Measurements from ENCODE around the gene ROBO1. TPM values are rescaled to one million over a fixed set of nuclear protein-coding genes. Genes with fewer than 3 reads are reported as not detected.
"Not testable (repeated sequence)": the region's sequence is repeated elsewhere in the genome, so short reads cannot be mapped to it uniquely, and the experiment has no call there.

ROBO1 gene
- total and polyA plus RNA-seq, 2 donors (not counting 1 experiment from before 2014, with no cell fraction given) = 0.27 to 3.2 TPM

DNA sequence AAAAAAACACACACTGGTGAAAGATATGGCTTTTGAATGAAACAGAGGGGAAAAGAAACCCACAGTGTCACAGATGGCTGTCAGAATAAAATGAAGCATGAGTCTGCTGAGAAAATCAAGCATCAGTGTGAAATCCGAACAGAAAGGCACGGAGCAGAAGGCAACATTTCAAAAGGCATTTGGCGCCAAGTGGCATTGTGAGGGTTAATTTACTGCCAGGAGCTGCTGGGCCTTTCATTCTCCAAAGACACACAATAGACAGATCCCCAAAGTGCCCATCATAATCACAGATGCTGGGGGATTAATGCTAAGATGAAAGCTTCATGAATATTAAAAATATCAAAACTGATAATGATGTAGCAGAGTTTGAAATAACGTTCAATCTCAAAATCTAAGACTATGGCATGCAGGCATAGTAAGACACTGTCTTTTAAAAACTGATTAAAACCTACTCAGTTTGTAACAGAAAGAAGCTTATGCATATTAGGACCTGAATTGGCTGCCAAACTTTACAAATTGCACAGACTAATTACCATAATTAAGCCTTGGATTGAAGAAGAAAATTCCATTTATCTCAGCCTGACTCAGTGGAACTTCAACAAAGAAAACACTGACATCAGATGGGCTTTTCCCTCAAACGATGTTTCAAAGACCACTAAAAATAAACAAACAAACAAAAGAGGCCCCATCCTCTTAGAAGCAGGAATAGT lies 589.2 kb downstream of the ROBO1 start:
- H4K20me1 ChIP-seq (ENCODE audit: control insufficient read depth, insufficient read depth, low read length, poor library complexity, severe bottlenecking) = no peaks in the 10 kb centered on the region
- no peak overlapping the region for H3K27ac ChIP-seq (ENCODE audit: low read length in 2 of 2)
- no peak overlapping the region for H2AFZ ChIP-seq (ENCODE audit: insufficient read depth, low read depth, low read length, poor library complexity, severe bottlenecking)
- CTCF ChIA-PET = no interaction called here
- intact Hi-C loops (cut with micrococcal nuclease) = no loop called here
- peaks cover 0 to 7% (median 0%) of the 10 kb centered on the region in 3 donors for H3K9me3 ChIP-seq (ENCODE audit: control extremely low read depth in 1 of 3, control insufficient read depth in 2 of 3, insufficient read depth in 1 of 3, low read length in 2 of 3)
- H3K27me3 ChIP-seq (replicated peaks in 1 of 4; ENCODE audit: control extremely low read depth in 1 of 4, control insufficient read depth in 3 of 4, insufficient read depth in 4 of 4, low read length in 3 of 4) = no peaks in the 10 kb centered on the region
- DNase-seq (no peak), ATAC-seq (ENCODE audit: low read depth) (no peak)
- no peak for TF ChIP-seq EZH2 (IDR thresholded peaks at IDR 0.05; ENCODE audit: borderline replicate concordance, insufficient read depth, low read depth, low read length, poor library complexity, severe bottlenecking)
- TF ChIP-seq, protein P1, sequence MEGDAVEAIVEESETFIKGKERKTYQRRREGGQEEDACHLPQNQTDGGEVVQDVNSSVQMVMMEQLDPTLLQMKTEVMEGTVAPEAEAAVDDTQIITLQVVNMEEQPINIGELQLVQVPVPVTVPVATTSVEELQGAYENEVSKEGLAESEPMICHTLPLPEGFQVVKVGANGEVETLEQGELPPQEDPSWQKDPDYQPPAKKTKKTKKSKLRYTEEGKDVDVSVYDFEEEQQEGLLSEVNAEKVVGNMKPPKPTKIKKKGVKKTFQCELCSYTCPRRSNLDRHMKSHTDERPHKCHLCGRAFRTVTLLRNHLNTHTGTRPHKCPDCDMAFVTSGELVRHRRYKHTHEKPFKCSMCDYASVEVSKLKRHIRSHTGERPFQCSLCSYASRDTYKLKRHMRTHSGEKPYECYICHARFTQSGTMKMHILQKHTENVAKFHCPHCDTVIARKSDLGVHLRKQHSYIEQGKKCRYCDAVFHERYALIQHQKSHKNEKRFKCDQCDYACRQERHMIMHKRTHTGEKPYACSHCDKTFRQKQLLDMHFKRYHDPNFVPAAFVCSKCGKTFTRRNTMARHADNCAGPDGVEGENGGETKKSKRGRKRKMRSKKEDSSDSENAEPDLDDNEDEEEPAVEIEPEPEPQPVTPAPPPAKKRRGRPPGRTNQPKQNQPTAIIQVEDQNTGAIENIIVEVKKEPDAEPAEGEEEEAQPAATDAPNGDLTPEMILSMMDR (IDR thresholded peaks at IDR 0.05) = no peak
- no peak overlapping the region for H3K4me2 ChIP-seq (replicated peaks; ENCODE audit: low read depth, low read length, poor library complexity, severe bottlenecking)
- no CpG with 5 or more reads among the region's 5 CpGs for WGBS (ENCODE audit: insufficient coverage)
- Mint-ChIP-seq H3K9me3 (ENCODE audit: insufficient read depth) (peaks cover 2% of the 10 kb centered on the region), H3K27me3 (no peaks in the 10 kb centered on the region), H3K27ac (no peak overlapping the region), H3K4me1 (no peaks in the 10 kb centered on the region), H3K4me3 (no peak overlapping the region)
- H3K4me1 ChIP-seq (ENCODE audit: control insufficient read depth in 2 of 2, insufficient read depth in 2 of 2, low read length in 2 of 2) = no peaks in the 10 kb centered on the region
- no peaks in the 10 kb centered on the region for H3K36me3 ChIP-seq (replicated peaks in 1 of 2; ENCODE audit: control extremely low read depth in 1 of 2, control insufficient read depth in 1 of 2, extremely low read depth in 1 of 2, insufficient read depth in 2 of 2, low read length in 1 of 2)
- POLR2A ChIA-PET = no interaction called here
- no peaks in the 10 kb centered on the region for H3K79me2 ChIP-seq (ENCODE audit: control insufficient read depth, insufficient read depth, low read length)
- no peak overlapping the region for H3K9ac ChIP-seq (ENCODE audit: low read length)
- H3K4me3 ChIP-seq (ENCODE audit: control extremely low read depth in 1 of 5, extremely low read depth in 1 of 5, insufficient read depth in 1 of 5, low read depth in 2 of 5, low read length in 4 of 5) = no peak overlapping the region

DNA sequence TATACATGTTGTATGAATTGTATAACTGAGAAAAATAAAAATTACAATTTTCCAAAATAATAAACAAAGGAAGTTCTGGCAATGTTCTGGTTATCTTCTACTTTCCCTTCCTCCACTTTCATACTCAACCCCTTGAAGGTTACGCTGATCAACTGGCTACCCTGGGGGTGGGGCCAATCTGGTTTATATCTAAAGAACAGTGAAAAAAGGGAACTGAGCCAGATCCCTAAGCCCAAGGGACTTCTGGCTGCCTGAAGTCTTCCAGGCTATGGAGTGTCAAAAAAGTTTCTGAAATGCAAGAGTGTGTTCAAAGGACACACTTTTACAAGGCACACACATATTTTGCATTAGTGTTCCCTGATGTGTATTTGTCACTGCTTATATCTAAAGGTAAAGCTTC lies 591.9 kb downstream of the ROBO1 start:
- WGBS (ENCODE audit: insufficient coverage) = no CpG with 5 or more reads among the region's 1 CpG
- no peak overlapping the region for H3K27ac Mint-ChIP-seq
- ATAC-seq (ENCODE audit: low read depth) = no peak
- no peaks in the 10 kb centered on the region for H4K20me1 ChIP-seq (ENCODE audit: control insufficient read depth, insufficient read depth, low read length, poor library complexity, severe bottlenecking)
- H3K9me3 Mint-ChIP-seq (ENCODE audit: insufficient read depth) = no peaks in the 10 kb centered on the region
- no peaks in the 10 kb centered on the region for H3K4me1 Mint-ChIP-seq
- TF ChIP-seq, protein P1 (IDR thresholded peaks at IDR 0.05) = no peak
- no peak for TF ChIP-seq EZH2 (IDR thresholded peaks at IDR 0.05; ENCODE audit: borderline replicate concordance, insufficient read depth, low read depth, low read length, poor library complexity, severe bottlenecking)
- H2AFZ ChIP-seq (ENCODE audit: insufficient read depth, low read depth, low read length, poor library complexity, severe bottlenecking) = no peak overlapping the region
- H3K27me3 Mint-ChIP-seq = no peaks in the 10 kb centered on the region
- no peak overlapping the region for H3K4me3 ChIP-seq (ENCODE audit: control extremely low read depth in 1 of 5, extremely low read depth in 1 of 5, insufficient read depth in 1 of 5, low read depth in 2 of 5, low read length in 4 of 5)
- H3K4me1 ChIP-seq (ENCODE audit: control insufficient read depth in 2 of 2, insufficient read depth in 2 of 2, low read length in 2 of 2) = no peaks in the 10 kb centered on the region
- ChIA-PET POLR2A (no interaction called here), CTCF (no interaction called here)
- no peak for DNase-seq
- H3K9ac ChIP-seq (ENCODE audit: low read length) = no peak overlapping the region
- no peaks in the 10 kb centered on the region for H3K79me2 ChIP-seq (ENCODE audit: control insufficient read depth, insufficient read depth, low read length)
- no peak overlapping the region for H3K4me3 Mint-ChIP-seq
- H3K36me3 ChIP-seq (replicated peaks in 1 of 2; ENCODE audit: control extremely low read depth in 1 of 2, control insufficient read depth in 1 of 2, extremely low read depth in 1 of 2, insufficient read depth in 2 of 2, low read length in 1 of 2) = no peaks in the 10 kb centered on the region
- H3K9me3 ChIP-seq (ENCODE audit: control extremely low read depth in 1 of 3, control insufficient read depth in 2 of 3, insufficient read depth in 1 of 3, low read length in 2 of 3) = peaks cover 0 to 7% (median 0%) of the 10 kb centered on the region in 3 donors
- no peak overlapping the region for H3K27ac ChIP-seq (ENCODE audit: low read length in 2 of 2)
- no peak overlapping the region for H3K4me2 ChIP-seq (replicated peaks; ENCODE audit: low read depth, low read length, poor library complexity, severe bottlenecking)
- intact Hi-C loops (cut with micrococcal nuclease) = no loop called here
- H3K27me3 ChIP-seq (replicated peaks in 1 of 4; ENCODE audit: control extremely low read depth in 1 of 4, control insufficient read depth in 3 of 4, insufficient read depth in 4 of 4, low read length in 3 of 4) = no peaks in the 10 kb centered on the region

DNA sequence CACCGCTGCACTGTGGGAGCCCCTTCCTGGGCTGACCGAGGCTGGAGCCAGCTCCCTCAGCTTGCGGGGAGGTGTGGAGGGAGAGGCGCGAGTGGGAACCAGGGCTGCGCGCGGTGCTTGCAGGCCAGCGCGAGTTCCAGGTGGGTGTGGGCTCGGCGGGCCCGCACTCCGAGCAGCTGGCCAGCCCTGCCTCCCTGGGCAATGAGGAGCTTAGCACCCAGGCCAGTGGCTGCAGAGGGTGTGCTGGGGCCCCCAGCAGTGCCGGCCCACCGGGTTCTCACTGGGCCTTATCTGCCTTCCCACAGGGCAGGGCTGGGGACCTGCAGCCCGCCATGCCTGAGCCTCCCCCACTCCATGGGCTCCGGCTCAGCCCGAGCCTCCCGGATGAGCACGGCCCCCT lies 594.5 kb downstream of the ROBO1 start:
- CTCF ChIA-PET; H3K27me3 ChIP-seq (replicated peaks in 1 of 4; ENCODE audit: control extremely low read depth in 1 of 4, control insufficient read depth in 3 of 4, insufficient read depth in 4 of 4, low read length in 3 of 4); H3K4me1 Mint-ChIP-seq; H3K9me3 ChIP-seq (ENCODE audit: control extremely low read depth in 1 of 3, control insufficient read depth in 2 of 3, insufficient read depth in 1 of 3, low read length in 2 of 3); H3K4me3 ChIP-seq (ENCODE audit: control extremely low read depth in 1 of 5, extremely low read depth in 1 of 5, insufficient read depth in 1 of 5, low read depth in 2 of 5, low read length in 4 of 5); ATAC-seq (ENCODE audit: low read depth); H3K4me2 ChIP-seq (replicated peaks; ENCODE audit: low read depth, low read length, poor library complexity, severe bottlenecking); H3K4me3 Mint-ChIP-seq; H3K27me3 Mint-ChIP-seq; H2AFZ ChIP-seq (ENCODE audit: insufficient read depth, low read depth, low read length, poor library complexity, severe bottlenecking); H3K9me3 Mint-ChIP-seq (ENCODE audit: insufficient read depth); H4K20me1 ChIP-seq (ENCODE audit: control insufficient read depth, insufficient read depth, low read length, poor library complexity, severe bottlenecking); H3K27ac ChIP-seq (ENCODE audit: low read length in 2 of 2); H3K4me1 ChIP-seq (ENCODE audit: control insufficient read depth in 2 of 2, insufficient read depth in 2 of 2, low read length in 2 of 2); intact Hi-C loops (cut with micrococcal nuclease); H3K79me2 ChIP-seq (ENCODE audit: control insufficient read depth, insufficient read depth, low read length); POLR2A ChIA-PET; H3K9ac ChIP-seq (ENCODE audit: low read length); H3K27ac Mint-ChIP-seq; H3K36me3 ChIP-seq (replicated peaks in 1 of 2; ENCODE audit: control extremely low read depth in 1 of 2, control insufficient read depth in 1 of 2, extremely low read depth in 1 of 2, insufficient read depth in 2 of 2, low read length in 1 of 2): not testable (repeated sequence)
- peak; percentile 1 for DNase-seq
- WGBS (ENCODE audit: insufficient coverage) = 98% methylated on average over 21 of the region's 21 CpGs

Data from B cell (primary cell).